Measurements from ENCODE around the gene USP51. TPM values are rescaled to one million over a fixed set of nuclear protein-coding genes. Genes with fewer than 3 reads are reported as not detected.
"Not testable (repeated sequence)": the region's sequence is repeated elsewhere in the genome, so short reads cannot be mapped to it uniquely, and the experiment has no call there.

USP51 gene
- total and polyA plus RNA-seq, 12 donors, result 1.8 to 20.5 (median 6.0) TPM

- H3K36me3 ChIP-seq (replicated peaks in 1 of 2), result no peaks in the 10 kb centered on the region
- 58 to 72% (median 59%) methylated on average over 13 to 17 of the region's 17 CpGs for WGBS, 4 donors
- peak overlapping the region in 1 of 5 donors; percentile 22 for H3K27ac ChIP-seq
- peaks cover 8% of the 10 kb centered on the region for H3K27me3 ChIP-seq
- no peaks in the 10 kb centered on the region for H3K9me3 ChIP-seq (replicated peaks in 1 of 3)
- intact Hi-C loops (cut with DNase I), result no loop called here
- peak in 1 of 7 donors; percentile 2 for DNase-seq
- H3K4me3 ChIP-seq, result no peak overlapping the region
- H3K4me1 ChIP-seq (replicated peaks in 1 of 2), result no peaks in the 10 kb centered on the region
- TF ChIP-seq POLR2A (IDR thresholded peaks at IDR 0.05), result no peak
- TF ChIP-seq, protein P1, sequence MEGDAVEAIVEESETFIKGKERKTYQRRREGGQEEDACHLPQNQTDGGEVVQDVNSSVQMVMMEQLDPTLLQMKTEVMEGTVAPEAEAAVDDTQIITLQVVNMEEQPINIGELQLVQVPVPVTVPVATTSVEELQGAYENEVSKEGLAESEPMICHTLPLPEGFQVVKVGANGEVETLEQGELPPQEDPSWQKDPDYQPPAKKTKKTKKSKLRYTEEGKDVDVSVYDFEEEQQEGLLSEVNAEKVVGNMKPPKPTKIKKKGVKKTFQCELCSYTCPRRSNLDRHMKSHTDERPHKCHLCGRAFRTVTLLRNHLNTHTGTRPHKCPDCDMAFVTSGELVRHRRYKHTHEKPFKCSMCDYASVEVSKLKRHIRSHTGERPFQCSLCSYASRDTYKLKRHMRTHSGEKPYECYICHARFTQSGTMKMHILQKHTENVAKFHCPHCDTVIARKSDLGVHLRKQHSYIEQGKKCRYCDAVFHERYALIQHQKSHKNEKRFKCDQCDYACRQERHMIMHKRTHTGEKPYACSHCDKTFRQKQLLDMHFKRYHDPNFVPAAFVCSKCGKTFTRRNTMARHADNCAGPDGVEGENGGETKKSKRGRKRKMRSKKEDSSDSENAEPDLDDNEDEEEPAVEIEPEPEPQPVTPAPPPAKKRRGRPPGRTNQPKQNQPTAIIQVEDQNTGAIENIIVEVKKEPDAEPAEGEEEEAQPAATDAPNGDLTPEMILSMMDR (IDR thresholded peaks at IDR 0.05), result no peak
These were observed 33.1 kb upstream of the USP51 start for GRCh38 chrX:55522596-55523276.

- no peak overlapping the region for H3K4me3 ChIP-seq
- no peaks in the 10 kb centered on the region for H3K36me3 ChIP-seq (replicated peaks in 1 of 2)
- H3K27ac ChIP-seq, result no peak overlapping the region
- 89 to 93% (median 90%) methylated on average over 2 to 3 of the region's 3 CpGs; no CpG with 5 or more reads in 1 of the 4 donors for WGBS, 4 donors
- H3K9me3 ChIP-seq (replicated peaks in 1 of 3), result no peaks in the 10 kb centered on the region
- intact Hi-C loops (cut with DNase I), result no loop called here
- H3K4me1 ChIP-seq (replicated peaks in 1 of 2), result no peaks in the 10 kb centered on the region
- no peak for DNase-seq
- H3K27me3 ChIP-seq, result peaks cover 8% of the 10 kb centered on the region
- TF ChIP-seq, protein P1 (IDR thresholded peaks at IDR 0.05), result no peak
These were observed 32.0 kb upstream of the USP51 start for GRCh38 chrX:55521687-55522086.

GRCh38 chrX:55516794-55517481 is 27.3 kb upstream of the USP51 start:
- DNase-seq; H3K4me3 ChIP-seq; H3K4me1 ChIP-seq (replicated peaks in 1 of 2); H3K36me3 ChIP-seq (replicated peaks in 1 of 2); H3K9me3 ChIP-seq (replicated peaks in 1 of 3); intact Hi-C loops (cut with DNase I); H3K27me3 ChIP-seq; H3K27ac ChIP-seq: not testable (repeated sequence)
- no CpG with 5 or more reads among the region's 10 CpGs for WGBS, 4 donors

- H3K4me1 ChIP-seq (replicated peaks in 1 of 2), result not testable (repeated sequence)
- no CpG with 5 or more reads among the region's 6 CpGs for WGBS, 4 donors
These were observed 23.5 kb upstream of the USP51 start for GRCh38 chrX:55513045-55513737.

DNA sequence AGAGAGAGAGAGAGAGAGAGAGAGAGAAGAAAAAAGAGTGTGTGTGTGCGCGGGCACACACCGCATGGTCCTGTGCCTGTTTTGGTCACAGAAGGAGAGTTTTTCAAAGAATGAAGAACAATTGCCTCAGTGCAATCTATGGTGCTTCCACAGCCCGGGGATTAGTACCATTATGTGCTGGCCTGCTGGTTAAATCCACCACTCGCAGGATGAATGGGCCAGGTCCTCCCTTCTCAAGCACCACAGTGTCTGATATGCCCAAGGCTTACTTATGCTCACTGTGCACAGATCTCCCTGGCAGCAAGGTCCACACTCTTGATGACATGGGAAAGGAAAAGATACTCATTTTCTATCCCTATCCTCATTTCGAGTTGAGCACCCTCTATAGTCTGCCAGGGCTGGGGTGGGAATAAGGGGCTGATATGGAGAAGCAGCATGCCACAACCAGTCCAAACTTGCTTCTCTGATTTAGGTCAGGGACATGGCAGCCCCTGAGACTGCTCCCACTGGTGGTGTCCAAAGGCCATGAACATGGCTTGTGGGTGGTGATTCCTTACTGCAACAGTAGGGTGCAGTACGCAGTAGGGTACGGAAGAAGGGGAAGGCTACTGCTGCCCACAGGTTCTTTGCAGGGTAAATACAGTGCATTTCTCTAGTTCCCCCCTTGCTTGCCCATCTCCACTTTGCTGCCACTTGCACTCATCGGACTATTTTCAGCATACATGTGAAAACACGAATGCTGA is 18.9 kb upstream of the USP51 start:
- no CpG with 5 or more reads among the region's 10 CpGs for WGBS, 4 donors
- H3K4me3 ChIP-seq; H3K9me3 ChIP-seq (replicated peaks in 1 of 3); intact Hi-C loops (cut with DNase I); H3K27ac ChIP-seq; DNase-seq; H3K36me3 ChIP-seq (replicated peaks in 1 of 2); H3K27me3 ChIP-seq; H3K4me1 ChIP-seq (replicated peaks in 1 of 2): not testable (repeated sequence)

More at GRCh38 chrX:55513045-55513737, 23.5 kb upstream of the USP51 start:
- H3K4me3 ChIP-seq; DNase-seq; H3K36me3 ChIP-seq (replicated peaks in 1 of 2); intact Hi-C loops (cut with DNase I); H3K27me3 ChIP-seq; H3K27ac ChIP-seq; H3K9me3 ChIP-seq (replicated peaks in 1 of 3): not testable (repeated sequence)

DNA sequence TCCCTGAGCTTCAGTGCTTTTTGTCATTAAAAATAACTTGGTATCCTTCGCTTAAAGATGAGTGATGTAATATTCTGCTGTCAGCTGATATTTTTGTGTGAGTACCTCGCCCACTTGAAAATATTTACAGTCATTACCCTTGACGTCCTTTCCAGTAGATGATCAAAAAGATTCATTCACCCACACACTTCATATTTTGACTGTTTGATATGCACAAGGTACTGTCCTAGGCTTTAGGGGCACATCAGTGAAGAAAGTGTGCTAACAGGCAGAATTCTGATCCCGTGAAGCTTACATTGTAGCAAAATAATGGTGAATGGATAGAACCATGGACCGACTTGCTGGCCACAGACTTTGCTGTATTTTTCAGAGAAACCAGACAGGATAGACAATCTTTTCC is 18.1 kb upstream of the USP51 start:
- DNase-seq; H3K4me1 ChIP-seq (replicated peaks in 1 of 2); H3K27me3 ChIP-seq; H3K9me3 ChIP-seq (replicated peaks in 1 of 3); H3K4me3 ChIP-seq; H3K27ac ChIP-seq; H3K36me3 ChIP-seq (replicated peaks in 1 of 2); intact Hi-C loops (cut with DNase I): not testable (repeated sequence)
- no CpG with 5 or more reads among the region's 5 CpGs for WGBS, 4 donors

- H3K27me3 ChIP-seq; H3K4me1 ChIP-seq (replicated peaks in 1 of 2); intact Hi-C loops (cut with DNase I); H3K27ac ChIP-seq; H3K36me3 ChIP-seq (replicated peaks in 1 of 2); H3K4me3 ChIP-seq; DNase-seq; H3K9me3 ChIP-seq (replicated peaks in 1 of 3): not testable (repeated sequence)
- WGBS, 4 donors, result no CpG with 5 or more reads among the region's 5 CpGs
These were observed 17.4 kb upstream of the USP51 start for GRCh38 chrX:55507010-55507409.
